HG03045 (cell line): ENCODE data around the gene PDS5A.
A peak's percentile ranks its signal among the peaks of the same experiment; 100 is the strongest.
"Not testable (repeated sequence)": the region's sequence is repeated elsewhere in the genome, so short reads cannot be mapped to it uniquely, and the experiment has no call there.

Experiments
- ATAC-seq: cut with Tn5 transposase; IDR thresholded peaks from one replicate; pipeline ENCODE4 v1.9.1; 2021; ENCODE audit warnings: mild to moderate bottlenecking, moderate library complexity; ENCODE audit not compliant: unreplicated experiment

The PDS5A gene

GRCh38 chr4:39977489-39978377 lies at the start of gene PDS5A:
Gene PDS5A (minus strand): TSS chr4:39977911. CDS start chr4:39976577, 1,334 bp downstream.
- ATAC-seq, result peak; percentile 81

GRCh38 chr4:40024049-40024448 lies 46.3 kb upstream of the PDS5A start:
- ATAC-seq, result not testable (repeated sequence)

DNA sequence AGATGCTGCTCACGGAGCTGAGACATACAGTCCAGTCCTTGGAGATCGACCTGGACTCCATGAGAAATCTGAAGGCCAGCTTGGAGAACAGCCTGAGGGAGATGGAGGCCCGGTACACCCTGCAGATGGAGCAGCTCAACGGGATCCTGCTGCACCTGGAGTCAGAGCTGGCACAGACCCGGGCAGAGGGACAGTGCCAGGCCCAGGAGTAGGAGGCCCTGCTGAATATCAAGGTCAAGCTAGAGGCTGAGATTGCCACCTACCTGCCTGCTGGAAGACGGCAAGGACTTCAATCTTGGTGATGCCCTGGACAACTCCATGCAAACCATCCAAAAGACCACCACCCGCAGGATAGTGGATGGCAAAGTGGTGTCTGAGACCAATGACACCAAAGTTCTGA lies 43.4 kb upstream of the PDS5A start:
- not testable (repeated sequence) for ATAC-seq

DNA sequence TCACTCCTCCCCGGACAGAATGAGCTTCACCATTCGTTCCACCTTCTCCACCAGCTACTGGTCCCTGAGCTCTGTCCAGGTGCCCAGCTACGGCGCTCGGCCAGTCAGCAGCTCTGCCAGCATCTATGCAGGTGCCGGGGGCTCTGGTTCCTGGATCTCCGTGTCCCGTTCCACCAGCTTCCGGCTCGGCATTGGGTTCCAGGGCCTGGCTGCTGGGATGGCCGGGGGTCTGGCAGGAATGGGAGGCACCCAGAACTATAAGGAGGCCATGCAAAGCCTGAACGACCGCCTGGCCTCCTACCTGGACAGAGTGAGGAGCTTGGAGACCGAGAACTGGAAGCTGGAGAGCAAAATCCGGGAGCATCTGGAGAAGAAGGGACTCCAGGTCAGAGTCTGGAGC lies 42.5 kb upstream of the PDS5A start:
- ATAC-seq, result no peak

DNA sequence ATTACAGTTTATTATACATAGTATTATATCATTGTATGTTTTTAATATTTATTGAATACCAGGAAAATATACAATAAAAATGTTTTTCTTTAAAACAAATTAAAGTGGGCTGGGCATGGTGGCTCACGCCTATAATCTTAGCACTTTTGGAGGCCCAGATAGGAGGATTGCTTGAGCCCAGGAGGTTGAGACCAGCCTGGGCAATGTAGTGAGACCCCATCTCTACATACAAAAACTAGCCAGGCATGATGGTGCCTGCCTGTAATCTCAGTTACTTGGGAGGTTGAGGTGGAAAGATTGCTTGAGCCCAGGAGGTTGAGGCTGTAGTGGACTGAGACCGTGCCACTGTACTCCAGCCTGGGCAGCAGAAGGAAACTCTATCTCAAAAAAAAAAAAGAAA lies 38.3 kb upstream of the PDS5A start:
- no peak for ATAC-seq

DNA sequence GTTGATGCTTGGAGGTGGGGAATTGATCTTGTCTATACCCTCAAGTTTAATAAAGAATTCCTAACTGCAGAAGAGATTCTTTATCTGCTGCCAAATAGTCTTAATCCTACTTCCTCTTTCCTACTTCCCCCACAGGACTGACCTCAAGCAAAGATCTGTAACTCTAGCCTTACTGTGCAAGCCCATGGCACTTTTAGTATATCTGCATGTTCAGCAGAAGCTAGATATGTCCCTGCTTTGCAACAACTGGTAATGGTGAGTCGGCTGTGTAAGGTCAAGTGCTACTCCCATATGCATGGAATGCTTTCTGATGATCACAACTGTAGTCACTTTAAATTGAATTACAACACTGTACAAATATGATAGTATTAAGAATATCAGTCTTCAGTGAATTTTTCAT lies 26.3 kb upstream of the PDS5A start:
- no peak for ATAC-seq

DNA sequence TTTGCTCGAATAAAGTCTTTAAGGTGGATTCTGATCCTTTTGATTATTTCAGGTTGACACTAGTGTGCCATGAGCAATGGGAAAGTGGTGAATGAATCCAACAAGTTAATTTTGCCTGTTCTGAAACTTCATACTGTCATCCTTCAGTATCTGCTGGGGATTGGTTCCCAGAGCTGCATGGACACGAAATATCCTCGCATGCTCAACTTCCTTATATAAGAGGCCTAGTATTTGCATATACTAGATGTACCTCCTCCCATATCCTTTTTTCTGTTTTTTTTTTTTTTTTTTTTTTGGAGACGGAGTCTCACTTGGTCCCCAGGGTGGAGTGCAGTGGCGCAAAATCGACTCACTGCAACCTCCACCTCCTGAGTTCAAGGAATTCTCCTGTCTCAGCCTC lies 23.0 kb upstream of the PDS5A start:
- ATAC-seq, result no peak

GRCh38 chr4:39998659-39999345 lies 21.1 kb upstream of the PDS5A start:
- ATAC-seq, result no peak

- ATAC-seq, result no peak
Observed at GRCh38 chr4:39996811-39997210, 19.1 kb upstream of the PDS5A start.

- no peak for ATAC-seq
Observed at GRCh38 chr4:39994406-39994805, 16.7 kb upstream of the PDS5A start.

GRCh38 chr4:39989381-39989780 lies 11.7 kb upstream of the PDS5A start:
- ATAC-seq, result not testable (repeated sequence)

GRCh38 chr4:39987485-39987884 lies 9.8 kb upstream of the PDS5A start:
- no peak for ATAC-seq

DNA sequence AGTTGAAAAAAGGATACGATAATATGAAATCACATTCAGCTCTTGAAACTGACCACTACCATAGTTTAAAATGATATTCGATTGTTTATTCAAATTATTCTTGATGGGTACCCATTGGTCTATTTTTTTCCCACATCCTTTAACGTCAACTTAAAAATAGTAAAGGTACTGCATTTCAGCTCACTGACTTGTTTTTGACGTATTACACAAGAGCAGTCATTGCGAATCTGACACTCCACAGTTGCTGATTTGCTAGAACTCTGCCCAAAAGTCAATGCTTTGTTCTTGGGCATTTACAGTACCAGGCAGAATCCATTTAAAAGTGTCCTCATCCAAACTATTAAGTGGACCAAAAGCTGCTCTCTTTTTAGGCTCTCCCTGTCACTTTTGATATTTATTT lies 1.2 kb upstream of the PDS5A start:
- no peak for ATAC-seq

DNA sequence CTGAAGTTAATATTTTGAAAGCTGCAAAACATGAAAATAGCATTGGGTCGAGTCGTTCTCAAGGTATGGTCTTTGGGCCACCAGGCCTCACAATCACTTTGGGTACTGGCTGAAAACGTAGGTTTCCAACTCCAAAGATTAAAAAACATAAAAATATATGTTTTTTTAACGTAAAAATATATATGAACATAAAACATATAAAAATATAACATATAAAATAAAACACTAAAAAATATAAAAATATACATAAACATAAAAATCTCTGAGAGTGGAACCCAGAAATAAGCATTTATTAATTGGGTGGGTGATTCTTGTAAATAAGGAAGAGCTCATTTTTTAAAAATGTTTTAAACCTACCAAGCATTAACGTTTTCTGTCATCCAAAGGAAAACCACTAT lies 666 bp upstream of the PDS5A start:
- ATAC-seq, result no peak

- ATAC-seq, result peak; percentile 33
Observed at GRCh38 chr4:39976945-39977488, 694 bp downstream of the PDS5A start.

DNA sequence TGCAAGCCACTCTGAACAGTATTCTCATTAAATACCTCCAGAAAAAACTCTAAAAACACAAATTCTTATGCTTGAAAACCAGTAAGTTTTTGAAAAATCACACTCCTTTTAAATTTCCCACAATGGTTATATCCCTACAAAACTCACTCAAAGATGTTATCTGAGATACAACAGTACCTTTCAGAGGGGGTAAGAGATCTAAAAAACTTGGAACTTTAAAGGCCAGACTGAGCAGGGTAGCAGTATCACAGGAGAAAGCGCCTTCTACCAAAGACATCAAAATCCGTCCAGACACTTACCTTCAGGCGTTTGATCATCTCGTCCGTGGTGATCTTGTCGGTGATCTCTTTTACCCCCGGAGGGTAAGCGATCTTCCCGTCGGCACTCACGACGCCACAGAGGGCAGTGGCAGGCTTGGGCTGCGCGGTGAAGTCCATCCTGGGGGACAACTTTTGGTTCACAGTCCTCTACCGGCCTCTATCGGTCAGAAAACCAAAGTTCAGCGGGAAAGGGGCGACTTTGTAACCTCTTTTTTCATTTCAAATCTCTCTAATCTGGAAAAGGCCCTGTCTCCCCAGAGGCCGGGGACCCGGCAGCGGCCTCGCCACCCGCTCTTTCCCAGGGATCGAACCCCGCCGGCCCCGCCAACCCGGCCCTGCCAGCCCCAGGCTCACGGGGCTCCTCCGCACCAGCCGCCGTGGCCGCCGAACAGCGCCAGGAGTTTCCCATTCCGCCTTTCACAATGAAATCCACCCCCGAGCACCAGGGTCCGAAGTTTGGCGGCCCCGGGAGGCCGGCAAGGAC lies 1.4 kb downstream of the PDS5A start:
- peak; percentile 27 for ATAC-seq

DNA sequence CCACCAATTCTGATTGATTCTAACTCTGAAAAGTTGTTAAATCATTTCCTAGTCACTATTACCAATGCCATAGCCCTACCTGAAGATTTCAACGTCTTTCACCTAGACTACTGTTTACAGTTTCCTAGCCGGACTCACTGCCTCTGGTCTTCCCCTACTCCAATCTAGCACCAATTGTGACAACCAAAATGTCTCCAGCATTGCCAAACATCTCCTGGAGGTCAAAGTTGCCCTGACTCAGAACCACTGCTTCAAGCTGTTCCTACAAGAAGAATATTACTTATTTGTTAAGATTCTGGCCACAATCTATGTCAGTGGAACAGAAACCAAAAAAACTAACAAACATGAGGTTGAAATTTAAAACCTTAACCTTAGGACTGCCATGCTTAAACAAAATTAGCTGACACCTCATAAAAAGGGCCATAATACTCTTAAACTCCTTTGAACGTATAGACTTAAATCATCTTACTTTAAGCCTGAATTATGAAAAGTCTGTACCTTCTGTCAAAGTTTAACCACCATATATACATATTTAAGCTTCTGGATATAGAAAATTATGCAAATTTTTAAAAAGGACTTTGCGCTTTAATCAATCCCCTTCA lies 2.1 kb downstream of the PDS5A start:
- no peak for ATAC-seq

- not testable (repeated sequence) for ATAC-seq
Observed at GRCh38 chr4:39973052-39973451, 4.7 kb downstream of the PDS5A start.

- ATAC-seq, result peak; percentile 54
Observed at GRCh38 chr4:39970671-39971640, 6.8 kb downstream of the PDS5A start.
